Measurements from ENCODE around the gene LRP1.

GRCh38 chr12:57131896-57132744 lies 3.8 kb downstream of the LRP1 start:
- no peak for TF ChIP-seq POLR2A (IDR thresholded peaks at IDR 0.05; ENCODE audit: extremely low read depth, insufficient read length)
- TF ChIP-seq CTCF (IDR thresholded peaks at IDR 0.05; ENCODE audit: low read depth, low read length), result no peak
